Measurements from ENCODE around the gene ZFC3H1. TPM values are rescaled to one million over a fixed set of nuclear protein-coding genes. Genes with fewer than 3 reads are reported as not detected.

ZFC3H1 gene
- total and polyA plus RNA-seq, 2 of the 8 experiments (the other 6 are each of a cell fraction or from before 2014, with no cell fraction given): 20.0 to 32.4 TPM

GRCh38 chr12:71602761-71603577, 60.7 kb downstream of the ZFC3H1 start:
- no peak for FAIRE-seq
- Histone ChIP-seq H3K56ac (replicated peaks; ENCODE audit: insufficient read length, low read depth, low read length) (no peak overlapping the region), H3K4ac (replicated peaks; ENCODE audit: insufficient read length, low read depth, low read length) (no peak overlapping the region), H3K23me2 (ENCODE audit: low read depth, low read length) (no peaks in the 10 kb centered on the region), H3K9me3 (ENCODE audit: insufficient read depth in 2 of 2, low read depth in 1 of 2, low read length in 1 of 2) (no peaks in the 10 kb centered on the region), H3K23ac (ENCODE audit: insufficient read length) (no peak overlapping the region), H4K91ac (replicated peaks; ENCODE audit: insufficient read length, low read length) (no peak overlapping the region), H3K14ac (ENCODE audit: insufficient read length) (no peak overlapping the region), H2BK120ac (replicated peaks; ENCODE audit: low read depth, low read length) (no peak overlapping the region), H2BK15ac (ENCODE audit: low read length) (no peak overlapping the region), H3K27me3 (replicated peaks in 1 of 4; ENCODE audit: control insufficient read depth in 3 of 4, extremely low read depth in 1 of 4, insufficient read depth in 3 of 4, low read length in 3 of 4) (no peaks in the 10 kb centered on the region), H3K27ac (ENCODE audit: low read depth, low read length) (no peak overlapping the region), H3K4me3 (ENCODE audit: extremely low read depth in 1 of 4, insufficient read depth in 2 of 4, low read depth in 3 of 4, low read length in 4 of 4) (no peak overlapping the region), H3K36me3 (ENCODE audit: control insufficient read depth in 2 of 4, insufficient read depth in 4 of 4, low read length in 3 of 4) (peaks cover 0 to 12% (median 4%) of the 10 kb centered on the region in 4 experiments; a peak in 2 of 8 replicates), H3K9ac (replicated peaks in 1 of 4; ENCODE audit: extremely low read depth in 1 of 4, low read depth in 3 of 4, low read length in 3 of 4) (no peak overlapping the region), H4K20me1 (replicated peaks in 1 of 2; ENCODE audit: control insufficient read depth in 1 of 2, insufficient read depth in 2 of 2, low read length in 2 of 2) (no peaks in the 10 kb centered on the region), H2BK12ac (ENCODE audit: low read depth, low read length) (no peak overlapping the region), H3K4me1 (replicated peaks in 1 of 4; ENCODE audit: control insufficient read depth in 3 of 4, insufficient read depth in 4 of 4, low read length in 3 of 4) (peaks cover 0 to 2% (median 0%) of the 10 kb centered on the region in 4 experiments; a peak in 2 of 7 replicates), H2AFZ (ENCODE audit: low read length) (no peak overlapping the region), H3K4me2 (ENCODE audit: insufficient read depth in 1 of 2, low read depth in 2 of 2, low read length in 2 of 2) (no peak overlapping the region), H4K8ac (ENCODE audit: extremely low read depth, insufficient read depth, low read length) (no peak overlapping the region), H3K79me1 (ENCODE audit: low read depth, low read length) (no peaks in the 10 kb centered on the region), H3K79me2 (ENCODE audit: control insufficient read depth in 1 of 2, insufficient read depth in 2 of 2, low read length in 2 of 2) (no peaks in the 10 kb centered on the region), H2BK5ac (ENCODE audit: low read depth, low read length) (no peak overlapping the region), H2AK5ac (ENCODE audit: low read depth, low read length) (no peak overlapping the region), H3K18ac (ENCODE audit: extremely low read depth, low read length) (no peak overlapping the region), H4K5ac (ENCODE audit: insufficient read length, low read depth, low read length) (no peak overlapping the region), H2BK20ac (ENCODE audit: low read length) (no peak overlapping the region)
- 88% methylated on average over 10 of the region's 10 CpGs; no CpG with 5 or more reads in 1 of the 2 experiments for WGBS, 2 experiments (ENCODE audit: extremely low coverage in 1 of 2, insufficient coverage in 1 of 2, insufficient read length in 1 of 2, insufficient replicate concordance in 2 of 2, low coverage in 1 of 2, low lambda C conversion rate in 2 of 2, missing lambda C conversion rate in 1 of 2)
- DNase-seq (ENCODE audit: low read depth in 1 of 2, low spot score in 2 of 2): no peak
- POLR2A ChIA-PET (ENCODE audit: partially characterized antibody): interaction anchor here (0.6 to 1.2 kb wide), 2 partner anchors 17 to 83 kb away, joined by 3 read pairs; partner anchors contain the start of gene TMEM19
- no peak for TF ChIP-seq GTF2F1 (IDR thresholded peaks at IDR 0.05; ENCODE audit: borderline replicate concordance, low read depth, low read length)
- no peak for TF ChIP-seq JUND (IDR thresholded peaks at IDR 0.05; ENCODE audit: low read length)
- TF ChIP-seq, protein P1, sequence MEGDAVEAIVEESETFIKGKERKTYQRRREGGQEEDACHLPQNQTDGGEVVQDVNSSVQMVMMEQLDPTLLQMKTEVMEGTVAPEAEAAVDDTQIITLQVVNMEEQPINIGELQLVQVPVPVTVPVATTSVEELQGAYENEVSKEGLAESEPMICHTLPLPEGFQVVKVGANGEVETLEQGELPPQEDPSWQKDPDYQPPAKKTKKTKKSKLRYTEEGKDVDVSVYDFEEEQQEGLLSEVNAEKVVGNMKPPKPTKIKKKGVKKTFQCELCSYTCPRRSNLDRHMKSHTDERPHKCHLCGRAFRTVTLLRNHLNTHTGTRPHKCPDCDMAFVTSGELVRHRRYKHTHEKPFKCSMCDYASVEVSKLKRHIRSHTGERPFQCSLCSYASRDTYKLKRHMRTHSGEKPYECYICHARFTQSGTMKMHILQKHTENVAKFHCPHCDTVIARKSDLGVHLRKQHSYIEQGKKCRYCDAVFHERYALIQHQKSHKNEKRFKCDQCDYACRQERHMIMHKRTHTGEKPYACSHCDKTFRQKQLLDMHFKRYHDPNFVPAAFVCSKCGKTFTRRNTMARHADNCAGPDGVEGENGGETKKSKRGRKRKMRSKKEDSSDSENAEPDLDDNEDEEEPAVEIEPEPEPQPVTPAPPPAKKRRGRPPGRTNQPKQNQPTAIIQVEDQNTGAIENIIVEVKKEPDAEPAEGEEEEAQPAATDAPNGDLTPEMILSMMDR (IDR thresholded peaks at IDR 0.05; ENCODE audit: control extremely low read depth in 1 of 3, insufficient read depth in 1 of 3, low read depth in 1 of 3, low read length in 3 of 3): no peak
- TF ChIP-seq CHD2 (IDR thresholded peaks at IDR 0.05; ENCODE audit: low read length): no peak
- no peak for TF ChIP-seq FOSL1 (IDR thresholded peaks at IDR 0.05; ENCODE audit: insufficient read depth, low read depth, low read length)
- CTCF ChIA-PET (ENCODE audit: partially characterized antibody): interaction anchor here (0.5 to 2.0 kb wide), 3 partner anchors 144 to 898 kb away, joined by 3 to 6 read pairs (median 5); no protein-coding TSS in a partner anchor

Measured in H1 (cell line).